PC-3 (cell line): Measurements from ENCODE around the gene MICALL2.

Experiments
- EZH2 ChIP-seq: fragments of 300-600 bp; sonication (generic); IDR thresholded peaks from one replicate; pipeline ENCODE4 v1.6.1; 2017; ENCODE audit warnings: antibody characterized with exemption, mild to moderate bottlenecking, low read length; ENCODE audit not compliant: unreplicated experiment
- EZH2phosphoT487 ChIP-seq: fragments of 300-600 bp; sonication (generic); IDR thresholded peaks from 2 replicates; pipeline ENCODE4 v1.6.1; 2018; ENCODE audit warnings: mild to moderate bottlenecking, antibody characterized with exemption, low read length, borderline replicate concordance
- TF ChIP-seq, protein P1 (sequence below): fragments of 300-600 bp; sonication (generic); conservative IDR thresholded peaks from 2 replicates; pipeline ENCODE4 v1.5.1; 2017; ENCODE audit warnings: antibody characterized with exemption, low read depth, mild to moderate bottlenecking, low read length

DNA sequence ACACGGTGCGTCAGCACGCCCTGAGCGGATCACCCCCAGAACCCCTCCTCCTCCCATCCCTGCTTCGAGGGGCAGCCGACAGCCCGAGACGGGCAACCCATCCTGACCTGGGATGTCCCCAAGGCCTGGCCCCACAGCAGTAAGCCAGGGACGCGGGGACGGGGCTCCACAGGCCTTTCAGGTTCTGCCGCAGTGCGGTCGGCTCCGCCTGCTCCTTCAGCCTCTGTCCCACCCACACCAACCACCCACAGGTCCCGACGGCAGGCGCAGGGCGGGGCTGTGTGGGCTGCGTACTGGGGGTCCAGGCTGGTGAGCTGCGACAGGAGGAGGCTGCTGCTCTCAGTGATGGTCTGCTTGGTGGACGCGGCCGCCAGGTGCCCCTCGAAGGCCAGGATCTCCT is 28.2 kb upstream of the MICALL2 start:
- TF ChIP-seq, protein P1, sequence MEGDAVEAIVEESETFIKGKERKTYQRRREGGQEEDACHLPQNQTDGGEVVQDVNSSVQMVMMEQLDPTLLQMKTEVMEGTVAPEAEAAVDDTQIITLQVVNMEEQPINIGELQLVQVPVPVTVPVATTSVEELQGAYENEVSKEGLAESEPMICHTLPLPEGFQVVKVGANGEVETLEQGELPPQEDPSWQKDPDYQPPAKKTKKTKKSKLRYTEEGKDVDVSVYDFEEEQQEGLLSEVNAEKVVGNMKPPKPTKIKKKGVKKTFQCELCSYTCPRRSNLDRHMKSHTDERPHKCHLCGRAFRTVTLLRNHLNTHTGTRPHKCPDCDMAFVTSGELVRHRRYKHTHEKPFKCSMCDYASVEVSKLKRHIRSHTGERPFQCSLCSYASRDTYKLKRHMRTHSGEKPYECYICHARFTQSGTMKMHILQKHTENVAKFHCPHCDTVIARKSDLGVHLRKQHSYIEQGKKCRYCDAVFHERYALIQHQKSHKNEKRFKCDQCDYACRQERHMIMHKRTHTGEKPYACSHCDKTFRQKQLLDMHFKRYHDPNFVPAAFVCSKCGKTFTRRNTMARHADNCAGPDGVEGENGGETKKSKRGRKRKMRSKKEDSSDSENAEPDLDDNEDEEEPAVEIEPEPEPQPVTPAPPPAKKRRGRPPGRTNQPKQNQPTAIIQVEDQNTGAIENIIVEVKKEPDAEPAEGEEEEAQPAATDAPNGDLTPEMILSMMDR = no peak
- TF ChIP-seq EZH2 (no peak), EZH2phosphoT487 (no peak)
